ENCODE measurements around the gene FAM193B.
A peak's percentile ranks its signal among the peaks of the same experiment; 100 is the strongest.

The FAM193B gene

GRCh38 chr5:177501874-177502678 lies 52.3 kb downstream of the FAM193B start:
- DNase-seq (ENCODE audit: low read depth in 3 of 3, low spot score in 1 of 3), result no peak

GRCh38 chr5:177500685-177501522 lies 53.5 kb downstream of the FAM193B start:
- DNase-seq (ENCODE audit: low read depth in 3 of 3, low spot score in 1 of 3), result peak; percentile 59 to 84 (median 69)

- DNase-seq (ENCODE audit: low read depth in 3 of 3, low spot score in 1 of 3), result no peak
Measured at GRCh38 chr5:177499842-177500241, 54.5 kb downstream of the FAM193B start.

GRCh38 chr5:177498013-177498787 lies 56.2 kb downstream of the FAM193B start:
- no peak for DNase-seq (ENCODE audit: low read depth in 3 of 3, low spot score in 1 of 3)

- peak; percentile 87 to 95 (median 89) for DNase-seq (ENCODE audit: low read depth in 3 of 3, low spot score in 1 of 3)
Measured at GRCh38 chr5:177497292-177498012, 56.9 kb downstream of the FAM193B start, which contains the start of gene PDLIM7. Gene PDLIM7 (minus strand): TSS chr5:177497604. CDS start chr5:177496512, 1,092 bp downstream.

- no peak for DNase-seq (ENCODE audit: low read depth in 3 of 3, low spot score in 1 of 3)
Measured at GRCh38 chr5:177496727-177497291, 57.6 kb downstream of the FAM193B start.

- no peak for DNase-seq (ENCODE audit: low read depth in 3 of 3, low spot score in 1 of 3)
Measured at GRCh38 chr5:177496070-177496726, 58.2 kb downstream of the FAM193B start.

GRCh38 chr5:177495243-177496060 lies 58.9 kb downstream of the FAM193B start:
- no peak for DNase-seq (ENCODE audit: low read depth in 3 of 3, low spot score in 1 of 3)

GRCh38 chr5:177494346-177495195 lies 59.8 kb downstream of the FAM193B start:
- no peak for DNase-seq (ENCODE audit: low read depth in 3 of 3, low spot score in 1 of 3)

GRCh38 chr5:177493795-177494345 lies 60.5 kb downstream of the FAM193B start:
- no peak for DNase-seq (ENCODE audit: low read depth in 3 of 3, low spot score in 1 of 3)

- no peak for DNase-seq (ENCODE audit: low read depth in 3 of 3, low spot score in 1 of 3)
Measured at GRCh38 chr5:177492841-177493240, 61.5 kb downstream of the FAM193B start.

- no peak for DNase-seq (ENCODE audit: low read depth in 3 of 3, low spot score in 1 of 3)
Measured at GRCh38 chr5:177491983-177492746, 62.2 kb downstream of the FAM193B start.

GRCh38 chr5:177491429-177491945 lies 62.9 kb downstream of the FAM193B start:
- no peak for DNase-seq (ENCODE audit: low read depth in 3 of 3, low spot score in 1 of 3)

GRCh38 chr5:177490992-177491391 lies 63.4 kb downstream of the FAM193B start:
- DNase-seq (ENCODE audit: low read depth in 3 of 3, low spot score in 1 of 3), result no peak

- no peak for DNase-seq (ENCODE audit: low read depth in 3 of 3, low spot score in 1 of 3)
Measured at GRCh38 chr5:177490311-177490991, 63.9 kb downstream of the FAM193B start.

- DNase-seq (ENCODE audit: low read depth in 3 of 3, low spot score in 1 of 3), result no peak
Measured at GRCh38 chr5:177489119-177489716, 65.1 kb downstream of the FAM193B start.

Data from stimulated activated CD4-positive, alpha-beta T cell treated with anti-CD3 and anti-CD28 coated beads, TNF-alpha, amount 100 ng/mL, for 1 hour (primary cell).